Bronchial epithelial cell (primary cell): ENCODE measurements around the gene MICAL2. TPM values are rescaled to one million over a fixed set of nuclear protein-coding genes. Genes with fewer than 3 reads are reported as not detected.

Experiments used
- DNase-seq: peaks from one replicate; pipeline ENCODE4 v3.0.0-alpha.2; 2010; ENCODE audit warnings: low read depth
- FAIRE-seq: peaks from 2 replicates; lab custom pipeline; 2011; peaks lifted over from hg19 to GRCh38; lab: Jason Lieb, UNC
- H3K27me3 ChIP-seq: 2 replicates; pipeline ENCODE4 v1.5.1; 2011; ENCODE audit warnings: low read length; ENCODE audit not compliant: control insufficient read depth, insufficient read depth
- H3K36me3 ChIP-seq: 2 replicates; pipeline ENCODE4 v1.5.1; 2011; ENCODE audit warnings: low read length; ENCODE audit not compliant: control insufficient read depth, insufficient read depth
- H3K4me3 ChIP-seq: 2 replicates; pipeline ENCODE4 v1.5.1; 2011; ENCODE audit warnings: mild to moderate bottlenecking, low read depth, low read length, control low read depth
- total RNA-seq: library from RNA; depleted of rRNA; stranded (reverse); fragments of >200 nt; gene quantifications from 2 replicates; pipeline ENCODE4 v1.2.1, GENCODE V29; 2014
- TF ChIP-seq, protein P1 (sequence below): IDR thresholded peaks from 2 replicates; pipeline ENCODE4 v1.5.1; 2011; ENCODE audit warnings: mild to moderate bottlenecking, moderate library complexity, low read length, control low read depth, inconsistent platforms; ENCODE audit not compliant: insufficient read depth, severe bottlenecking

MICAL2 gene
- total RNA-seq, 1 donor from 2014 or later: 75.0 TPM

- no peaks in the 10 kb centered on the region for H3K36me3 ChIP-seq
- TF ChIP-seq, protein P1, sequence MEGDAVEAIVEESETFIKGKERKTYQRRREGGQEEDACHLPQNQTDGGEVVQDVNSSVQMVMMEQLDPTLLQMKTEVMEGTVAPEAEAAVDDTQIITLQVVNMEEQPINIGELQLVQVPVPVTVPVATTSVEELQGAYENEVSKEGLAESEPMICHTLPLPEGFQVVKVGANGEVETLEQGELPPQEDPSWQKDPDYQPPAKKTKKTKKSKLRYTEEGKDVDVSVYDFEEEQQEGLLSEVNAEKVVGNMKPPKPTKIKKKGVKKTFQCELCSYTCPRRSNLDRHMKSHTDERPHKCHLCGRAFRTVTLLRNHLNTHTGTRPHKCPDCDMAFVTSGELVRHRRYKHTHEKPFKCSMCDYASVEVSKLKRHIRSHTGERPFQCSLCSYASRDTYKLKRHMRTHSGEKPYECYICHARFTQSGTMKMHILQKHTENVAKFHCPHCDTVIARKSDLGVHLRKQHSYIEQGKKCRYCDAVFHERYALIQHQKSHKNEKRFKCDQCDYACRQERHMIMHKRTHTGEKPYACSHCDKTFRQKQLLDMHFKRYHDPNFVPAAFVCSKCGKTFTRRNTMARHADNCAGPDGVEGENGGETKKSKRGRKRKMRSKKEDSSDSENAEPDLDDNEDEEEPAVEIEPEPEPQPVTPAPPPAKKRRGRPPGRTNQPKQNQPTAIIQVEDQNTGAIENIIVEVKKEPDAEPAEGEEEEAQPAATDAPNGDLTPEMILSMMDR: no peak
- DNase-seq (no peak), FAIRE-seq (peak; percentile 72)
- no peak overlapping the region for H3K4me3 ChIP-seq
- no peaks in the 10 kb centered on the region for H3K27me3 ChIP-seq
Observed at GRCh38 chr11:12075291-12075690, 35.1 kb upstream of the MICAL2 start.

- no peak for FAIRE-seq
- peak; percentile 86 for DNase-seq
- Histone ChIP-seq H3K4me3 (no peak overlapping the region), H3K36me3 (no peaks in the 10 kb centered on the region), H3K27me3 (no peaks in the 10 kb centered on the region)
- TF ChIP-seq, protein P1: no peak
Observed at GRCh38 chr11:12075822-12076821, 34.3 kb upstream of the MICAL2 start.

DNA sequence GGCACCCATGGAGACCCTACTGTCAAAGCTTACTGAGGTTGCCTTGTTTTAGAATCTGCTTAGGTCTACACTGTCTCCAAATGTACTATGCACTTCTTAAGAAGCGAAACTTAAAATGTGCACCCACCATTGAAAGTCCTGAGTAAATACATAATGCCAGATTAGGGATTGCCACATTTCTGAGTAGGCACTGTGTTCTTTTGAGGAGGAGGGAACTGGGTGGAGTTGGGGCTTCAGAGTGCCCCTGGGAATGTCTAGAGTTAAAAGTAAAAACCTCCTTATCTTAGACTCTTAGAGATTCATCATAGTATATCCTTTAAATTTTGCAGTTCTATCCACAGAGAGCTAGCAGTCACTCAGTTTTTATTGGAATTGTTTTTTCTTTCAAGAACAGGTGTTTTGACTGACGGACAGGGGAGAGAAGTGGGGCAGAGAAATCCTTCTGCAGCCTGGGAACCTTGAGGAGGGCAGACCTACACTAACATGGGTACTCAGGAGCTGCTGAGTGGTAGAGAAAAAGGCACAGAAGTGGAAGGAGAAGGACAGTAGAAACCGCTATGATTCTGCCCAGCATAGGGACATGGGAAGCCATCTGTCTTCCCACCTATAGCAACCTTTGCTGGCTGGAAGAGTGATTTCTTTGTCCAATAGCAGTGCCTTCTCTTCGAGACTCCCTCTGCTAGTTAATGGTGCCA is 33.4 kb upstream of the MICAL2 start:
- FAIRE-seq (no peak), DNase-seq (no peak)
- no peaks in the 10 kb centered on the region for H3K36me3 ChIP-seq
- H3K4me3 ChIP-seq: no peak overlapping the region
- no peaks in the 10 kb centered on the region for H3K27me3 ChIP-seq
- TF ChIP-seq, protein P1: no peak

DNA sequence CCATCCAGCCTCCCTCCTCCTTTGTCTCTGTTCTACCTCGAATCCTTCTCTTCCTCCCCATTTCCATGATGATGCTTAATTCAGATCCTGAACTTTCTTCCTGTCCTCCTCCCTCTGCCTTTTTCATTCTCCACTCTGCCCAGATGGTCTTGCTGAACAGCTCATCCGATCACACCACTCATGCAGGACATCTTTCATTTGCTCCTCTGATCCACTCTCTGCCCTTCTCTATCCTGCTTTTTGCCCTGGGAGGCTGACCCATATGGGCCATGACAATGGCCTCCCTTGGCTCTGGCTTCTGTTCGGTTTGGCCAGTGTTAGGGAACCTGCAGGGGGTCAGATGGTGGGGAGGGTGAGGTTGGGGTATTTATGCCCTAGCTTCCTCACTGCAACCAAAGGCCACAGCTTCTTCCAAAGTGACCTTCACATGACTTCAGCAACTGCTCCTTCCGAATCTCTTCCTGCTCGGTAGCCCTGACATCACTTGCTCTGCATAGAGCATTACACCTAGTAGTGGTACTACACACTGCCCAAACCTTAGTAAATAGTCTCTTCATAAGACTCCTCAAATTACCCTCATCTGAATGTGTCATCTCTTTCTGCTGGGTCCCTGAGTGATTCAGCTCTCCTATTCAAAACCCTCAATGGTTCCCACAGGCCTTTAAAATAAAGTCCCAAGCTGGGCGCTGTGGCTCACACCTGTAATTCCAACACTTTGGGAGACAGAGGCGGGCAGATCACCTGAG is 32.7 kb upstream of the MICAL2 start:
- TF ChIP-seq, protein P1: no peak
- no peak for FAIRE-seq
- no peaks in the 10 kb centered on the region for H3K27me3 ChIP-seq
- H3K4me3 ChIP-seq: no peak overlapping the region
- no peaks in the 10 kb centered on the region for H3K36me3 ChIP-seq
- peak; percentile 83 for DNase-seq

DNA sequence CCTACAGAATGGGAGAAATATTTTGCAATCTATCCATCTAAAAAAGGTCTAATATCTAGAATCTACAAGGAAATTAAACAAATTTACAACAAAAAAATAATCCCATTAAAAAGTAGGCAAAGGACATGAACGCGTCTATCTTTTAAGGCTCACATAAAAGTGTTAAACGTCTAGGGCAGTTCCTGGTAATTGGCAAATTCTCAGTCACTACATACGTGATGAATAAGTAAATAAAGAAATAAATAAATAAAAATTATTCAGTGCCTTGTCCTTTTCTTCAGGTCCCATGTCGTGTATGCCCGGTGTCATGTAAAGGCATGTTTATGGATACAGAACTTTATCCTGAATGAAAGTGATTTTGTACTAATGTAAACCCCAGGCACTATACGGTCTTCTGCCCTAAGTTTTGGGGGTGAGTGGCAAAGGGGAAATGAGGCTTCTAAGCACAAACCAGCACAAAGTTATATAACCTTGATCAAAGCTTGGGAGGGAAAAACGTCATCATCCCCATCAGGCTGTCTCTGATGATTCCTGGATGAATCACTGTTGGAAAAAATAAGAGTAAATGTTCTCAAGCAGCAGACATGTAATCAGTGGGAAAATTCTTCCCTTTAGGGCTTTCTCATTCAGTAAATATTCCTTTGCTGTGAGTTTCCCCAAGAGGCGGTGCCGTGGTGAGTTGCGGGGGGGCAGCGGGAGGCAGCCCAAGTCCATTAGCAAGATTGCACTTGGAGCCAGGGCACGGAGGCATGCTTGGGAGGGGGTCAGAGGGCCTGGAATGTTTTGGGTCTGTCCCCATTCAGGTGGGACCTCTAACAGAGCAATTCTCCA is 30.4 kb upstream of the MICAL2 start:
- peak; percentile 99 for DNase-seq
- Histone ChIP-seq H3K4me3 (no peak overlapping the region), H3K36me3 (no peaks in the 10 kb centered on the region), H3K27me3 (no peaks in the 10 kb centered on the region)
- TF ChIP-seq, protein P1: no peak
- no peak for FAIRE-seq
